C4-2B (cell line): ENCODE results near the gene SLC9B1.

ENCODE experiments used
- ZFX ChIP-seq: fragments of 450-650 bp; IDR thresholded peaks from 2 replicates; pipeline ENCODE4 v1.6.1; 2017
- TF ChIP-seq, protein P1 (sequence below): fragments of 450-650 bp; conservative IDR thresholded peaks from 2 replicates; pipeline ENCODE4 v1.5.1; 2017; ENCODE audit warnings: mild to moderate bottlenecking

DNA sequence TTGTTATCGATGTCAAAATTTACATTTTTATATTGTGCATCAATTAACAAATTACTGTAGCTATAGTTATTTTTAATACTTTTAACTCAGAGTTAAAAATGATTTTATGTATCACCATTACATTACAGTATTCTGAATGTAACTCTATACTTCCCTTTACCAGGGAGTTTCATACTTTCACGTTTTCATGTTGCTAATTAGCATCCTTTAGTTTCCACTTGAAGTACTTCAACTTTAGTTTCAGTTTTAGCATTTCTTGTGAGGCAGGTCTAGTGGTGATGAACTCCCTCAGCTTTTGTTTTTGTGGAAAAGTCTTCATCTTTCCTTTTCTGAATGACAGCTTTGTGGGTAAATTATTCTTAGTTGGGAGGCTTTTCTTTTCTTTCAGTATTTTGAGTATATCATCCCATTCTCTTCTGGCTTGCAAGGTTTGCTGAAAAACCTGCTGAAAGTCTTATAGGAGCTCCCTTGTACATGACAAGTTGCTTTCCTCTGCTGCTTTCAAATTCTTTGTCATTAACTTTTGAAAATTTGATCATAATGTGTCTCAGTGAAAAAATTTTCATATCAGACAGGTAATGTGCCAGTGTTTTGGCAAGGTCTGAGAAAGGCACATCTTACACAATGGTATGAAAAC is 160.6 kb downstream of the SLC9B1 start:
- TF ChIP-seq, protein P1, sequence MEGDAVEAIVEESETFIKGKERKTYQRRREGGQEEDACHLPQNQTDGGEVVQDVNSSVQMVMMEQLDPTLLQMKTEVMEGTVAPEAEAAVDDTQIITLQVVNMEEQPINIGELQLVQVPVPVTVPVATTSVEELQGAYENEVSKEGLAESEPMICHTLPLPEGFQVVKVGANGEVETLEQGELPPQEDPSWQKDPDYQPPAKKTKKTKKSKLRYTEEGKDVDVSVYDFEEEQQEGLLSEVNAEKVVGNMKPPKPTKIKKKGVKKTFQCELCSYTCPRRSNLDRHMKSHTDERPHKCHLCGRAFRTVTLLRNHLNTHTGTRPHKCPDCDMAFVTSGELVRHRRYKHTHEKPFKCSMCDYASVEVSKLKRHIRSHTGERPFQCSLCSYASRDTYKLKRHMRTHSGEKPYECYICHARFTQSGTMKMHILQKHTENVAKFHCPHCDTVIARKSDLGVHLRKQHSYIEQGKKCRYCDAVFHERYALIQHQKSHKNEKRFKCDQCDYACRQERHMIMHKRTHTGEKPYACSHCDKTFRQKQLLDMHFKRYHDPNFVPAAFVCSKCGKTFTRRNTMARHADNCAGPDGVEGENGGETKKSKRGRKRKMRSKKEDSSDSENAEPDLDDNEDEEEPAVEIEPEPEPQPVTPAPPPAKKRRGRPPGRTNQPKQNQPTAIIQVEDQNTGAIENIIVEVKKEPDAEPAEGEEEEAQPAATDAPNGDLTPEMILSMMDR, result no peak
- TF ChIP-seq ZFX, result no peak
